K562 (cell line): ENCODE measurements around the gene SPIRE1. TPM values are rescaled to one million over a fixed set of nuclear protein-coding genes. Genes with fewer than 3 reads are reported as not detected.
"Not testable (repeated sequence)": the region's sequence is repeated elsewhere in the genome, so short reads cannot be mapped to it uniquely, and the experiment has no call there.

Source experiments
- ATAC-seq: fragments of 200-7000 bp; cut with Tn5 transposase; 3 replicates; pipeline ENCODE4 v1.9.1; 2020; ENCODE audit warnings: moderate library complexity
- BruUV-seq: library from RNA; stranded (reverse); fragments of 400-500 nt; replicated peaks from 2 replicates; lab custom pipeline; 2021; lab: Mats Ljungman, UMichigan
- CTCF ChIA-PET: fragments of 300-600 bp; formaldehyde crosslinking; extraction: SDS; loops from one replicate; lab custom pipeline; 2021; ENCODE audit warnings: low intra/inter-chr PET ratio; lab: Yijun Ruan, JAX
- POLR2A ChIA-PET: fragments of 300-600, 350-650 bp; sonication (Branson Sonifier 250); formaldehyde crosslinking; extraction: SDS; loops from one replicate; lab custom pipeline; 2021; ENCODE audit warnings: antibody characterized with exemption, inconsistent platforms; lab: Yijun Ruan, JAX
- DNase-seq, 4 experiments: peaks; one replicate each; pipeline versions ENCODE4 v3.0.0 to v3.0.0-alpha.2; 2011 to 2018; ENCODE audit warnings: low spot score in 3 of 4, mixed read lengths in 3 of 4; ENCODE audit errors: extremely low read depth in 1 of 4
- FAIRE-seq: peaks from 2 replicates; lab custom pipeline; 2011; peaks lifted over from hg19 to GRCh38; lab: Jason Lieb, UNC
- H2AFZ ChIP-seq: 2 replicates; pipeline ENCODE4 v1.6.0; 2011; ENCODE audit warnings: low read depth, low read length, control low read depth, inconsistent platforms
- H3K27ac ChIP-seq: fragments of 200-600 bp; 3 replicates; pipeline ENCODE4 v1.8.0; 2011; ENCODE audit warnings: low read depth, mild to moderate bottlenecking, control low read depth, inconsistent platforms, low read length, moderate library complexity, mixed read lengths; ENCODE audit errors: extremely low read depth
- H3K27me3 ChIP-seq, 2 experiments: fragments of 300-600 bp in 1 of 2; 2 replicates in 1 of 2; 3 replicates in 1 of 2; pipeline versions ENCODE4 v1.6.0 to v1.8.0; 2011; ENCODE audit warnings: inconsistent platforms in 2 of 2, low read length in 2 of 2, mild to moderate bottlenecking in 1 of 2, mixed read lengths in 1 of 2, moderate library complexity in 1 of 2; ENCODE audit not compliant: control insufficient read depth in 2 of 2, insufficient read depth in 2 of 2
- H3K36me3 ChIP-seq: fragments of 300-600 bp; 3 replicates; pipeline ENCODE4 v1.8.0; 2011; ENCODE audit warnings: mild to moderate bottlenecking, low read length, inconsistent platforms; ENCODE audit not compliant: control insufficient read depth, insufficient read depth
- H3K4me1 ChIP-seq, 2 experiments: fragments of 200-600 bp in 1 of 2; replicated peaks in 1 of 2; 2 replicates in 1 of 2; 3 replicates in 1 of 2; pipeline versions ENCODE4 v1.5.1 to v1.8.0; 2011; ENCODE audit warnings: inconsistent platforms in 2 of 2, low read length in 2 of 2, mild to moderate bottlenecking in 1 of 2, mixed read lengths in 1 of 2, moderate library complexity in 1 of 2; ENCODE audit not compliant: control insufficient read depth in 2 of 2, insufficient read depth in 2 of 2
- H3K4me2 ChIP-seq: 2 replicates; pipeline ENCODE4 v1.6.1; 2011; ENCODE audit warnings: low read length, control low read depth, inconsistent platforms, mixed read lengths; ENCODE audit not compliant: insufficient read depth
- H3K4me3 ChIP-seq: fragments of 200-600 bp; sonication (generic), shearing (Covaris generic); 2 replicates; pipeline ENCODE4 v1.5.1; 2016; ENCODE audit warnings: control low read depth, inconsistent platforms
- H3K79me2 ChIP-seq: fragments of 200-600 bp; 3 replicates; pipeline ENCODE4 v1.8.0; 2011; ENCODE audit warnings: low read length, inconsistent platforms; ENCODE audit not compliant: control insufficient read depth, insufficient read depth
- H3K9ac ChIP-seq, 2 experiments: 2 replicates each; pipeline versions ENCODE4 v1.6.0 to v1.6.1; 2011; ENCODE audit warnings: low read depth in 2 of 2, low read length in 2 of 2, control low read depth in 1 of 2, inconsistent platforms in 1 of 2, mild to moderate bottlenecking in 1 of 2, mixed read lengths in 1 of 2; ENCODE audit not compliant: insufficient read depth in 1 of 2
- H3K9me1 ChIP-seq: one replicate; pipeline ENCODE4 v1.6.0; 2011; ENCODE audit warnings: inconsistent platforms, mild to moderate bottlenecking, low read length, moderate library complexity; ENCODE audit not compliant: control insufficient read depth, insufficient read depth
- H3K9me3 ChIP-seq: replicated peaks from 2 replicates; pipeline ENCODE4 v1.5.1; 2011; ENCODE audit warnings: low read depth, low read length, inconsistent platforms; ENCODE audit not compliant: control insufficient read depth, insufficient read depth
- H4K20me1 ChIP-seq: replicated peaks from 2 replicates; pipeline ENCODE4 v1.6.1; 2011; ENCODE audit warnings: low read length, inconsistent platforms, mixed read lengths; ENCODE audit not compliant: control insufficient read depth, insufficient read depth
- ADNP ChIP-seq: fragments of 200-800 bp; sonication (Bioruptor generic); IDR thresholded peaks from 2 replicates; pipeline ENCODE4 v1.6.1; 2016; ENCODE audit warnings: missing genetic modification characterization, missing compliant biosample characterization
- CEBPG ChIP-seq, 3 experiments: fragments of 200-800 bp in 1 of 3; sonication (Bioruptor generic) in 1 of 3; sonication (generic) in 1 of 3; formaldehyde crosslinking in 1 of 3; IDR thresholded peaks in 2 of 3; conservative IDR thresholded peaks in 1 of 3; 2 replicates each; pipeline versions ENCODE4 v1.6.1 to v1.8.0; 2016 to 2022; ENCODE audit warnings: missing compliant biosample characterization in 2 of 3, missing genetic modification characterization in 2 of 3, mild to moderate bottlenecking in 1 of 3, missing genetic modification reagents in 1 of 3
- DPF2 ChIP-seq: fragments of 450-650 bp; IDR thresholded peaks from 2 replicates; pipeline ENCODE4 v1.6.1; 2016
- EP300 ChIP-seq: IDR thresholded peaks from 2 replicates; pipeline ENCODE4 v1.6.1; 2012; ENCODE audit warnings: low read length, improper control_type of control experiment
- EP400 ChIP-seq: fragments of 450-650 bp; IDR thresholded peaks from 2 replicates; pipeline ENCODE4 v1.6.1; 2017; ENCODE audit warnings: antibody characterized with exemption, mild to moderate bottlenecking, moderate library complexity
- FOXA3 ChIP-seq, 2 experiments: fragments of 450-650 bp in 1 of 2; sonication (generic) in 1 of 2; formaldehyde crosslinking; IDR thresholded peaks in 1 of 2; conservative IDR thresholded peaks in 1 of 2; 2 replicates each; pipeline versions ENCODE4 v1.4.0 to v1.8.0; 2020 to 2022; ENCODE audit warnings: mild to moderate bottlenecking in 2 of 2, missing genetic modification reagents in 1 of 2
- KDM1A ChIP-seq, 2 experiments: fragments of 450-650 bp; IDR thresholded peaks; 2 replicates each; pipeline ENCODE4 v1.6.1; 2016; ENCODE audit warnings: mild to moderate bottlenecking in 2 of 2
- PML ChIP-seq: IDR thresholded peaks from 2 replicates; pipeline ENCODE4 v1.6.1; 2012; ENCODE audit warnings: low read length, inconsistent platforms
- RBM14 ChIP-seq: fragments of 200-400 bp; formaldehyde crosslinking; IDR thresholded peaks from 2 replicates; pipeline ENCODE4 v1.6.1; 2018; ENCODE audit warnings: low read depth, mild to moderate bottlenecking, low read length, moderate library complexity, borderline replicate concordance; ENCODE audit not compliant: insufficient read depth
- SAFB2 ChIP-seq: fragments of 200-400 bp; formaldehyde crosslinking; IDR thresholded peaks from 2 replicates; pipeline ENCODE4 v1.6.1; 2018; ENCODE audit warnings: borderline replicate concordance, low read length, low read depth, moderate library complexity; ENCODE audit not compliant: severe bottlenecking
- SMARCE1 ChIP-seq: fragments of 450-650 bp; IDR thresholded peaks from 2 replicates; pipeline ENCODE4 v1.7.1; 2016; ENCODE audit warnings: mild to moderate bottlenecking
- SOX6 ChIP-seq: fragments of 450-650 bp; IDR thresholded peaks from 2 replicates; pipeline ENCODE4 v1.6.1; 2014; ENCODE audit warnings: mild to moderate bottlenecking
- ZNF316 ChIP-seq: fragments of 450-650 bp; IDR thresholded peaks from 2 replicates; pipeline ENCODE4 v1.6.1; 2016
- ZNF324 ChIP-seq: fragments of 250-450 bp; sonication (Bioruptor Pico); IDR thresholded peaks from 2 replicates; pipeline ENCODE4 v1.4.0; 2020; ENCODE audit warnings: mild to moderate bottlenecking
- ZNF444 ChIP-seq: fragments of 250-450 bp; sonication (Bioruptor Pico); IDR thresholded peaks from 2 replicates; pipeline ENCODE4 v1.4.0; 2020; ENCODE audit warnings: mild to moderate bottlenecking, moderate library complexity
- WGBS: fragments of 100-300 bp; shearing (Covaris generic); methylation state at CpG from one replicate; pipeline ENCODE4 v1.1.6; 2016; ENCODE audit warnings: low coverage, mixed read lengths; ENCODE audit not compliant: insufficient coverage; ENCODE audit errors: missing lambda C conversion rate; 5-methylcytosine and 5-hydroxymethylcytosine counted together
- in situ Hi-C: fragments of 300-500 bp; cut with MboI; formaldehyde crosslinking; loops from 4 replicates; pipeline ENCODE4 v1.15.0; 2018; ENCODE audit warnings: inconsistent platforms, mixed read lengths
- intact Hi-C: fragments of 100-400 bp; cut with micrococcal nuclease; formaldehyde crosslinking; loops from 2 replicates; pipeline ENCODE4 v1.14.2; 2022
- polyA plus RNA-seq, 8 experiments: library from polyadenylated mRNA; depleted of rRNA in 4 of 8; stranded (reverse) in 5 of 8; unstranded in 3 of 8; fragments of >200 nt; fragmentation: Nextera tagmentation in 2 of 8; fragmentation: Illumina TruSeq in 1 of 8; extraction: Ambion mirVana in 2 of 8; extraction: Trizol in 1 of 8; gene quantifications; 2 replicates each; pipeline versions ENCODE4 v1.2.1 to v1.2.3, GENCODE V29; 2011 to 2014; ENCODE audit warnings: inconsistent platforms in 1 of 8, missing spikeins in 1 of 8
- total RNA-seq, 7 experiments: library from RNA; depleted of rRNA in 6 of 7; stranded (reverse); fragments of >200 nt in 6 of 7; fragmentation: Illumina TruSeq in 2 of 7; extraction: Trizol in 2 of 7; gene quantifications; 2 replicates each; pipeline versions ENCODE4 v1.2.1 to v1.2.3, GENCODE V29; 2011 to 2021; ENCODE audit warnings: low replicate concordance in 1 of 7

SPIRE1 gene
- total and polyA plus RNA-seq, 9 of the 15 experiments (the other 6 are each of a cell fraction or from before 2014, with no cell fraction given): 2.9 to 14.0 (median 10.2) TPM

GRCh38 chr18:12411456-12411855 is 246.5 kb downstream of the SPIRE1 start (continued):
- TF ChIP-seq PML (no peak), ZNF324 (CRISPR knock-in tag) (no peak), SAFB2 (no peak), ZNF444 (CRISPR knock-in tag) (no peak), ZNF316 (no peak), RBM14 (no peak)

DNA sequence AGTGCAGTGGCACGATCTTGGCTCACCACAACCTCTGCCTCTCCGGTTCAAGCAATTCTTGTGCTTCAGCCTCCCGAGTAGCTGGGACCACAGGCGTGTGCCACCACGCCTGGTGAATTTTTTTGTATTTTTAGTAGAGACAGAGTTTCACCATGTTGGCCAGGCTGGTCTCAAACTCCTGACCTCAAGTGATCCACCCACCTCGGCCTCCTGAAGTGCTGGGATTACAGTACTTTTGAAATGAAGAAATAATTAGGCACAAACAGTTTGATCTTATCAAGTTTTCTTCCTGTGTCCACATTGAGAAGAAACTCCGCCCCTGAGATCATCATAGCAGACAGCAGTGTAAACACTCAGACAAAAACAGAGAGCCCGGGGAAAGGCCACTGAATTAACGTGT is 247.2 kb downstream of the SPIRE1 start:
- intact Hi-C loops; H3K9me1 ChIP-seq; BruUV-seq; H3K4me2 ChIP-seq; H2AFZ ChIP-seq; FAIRE-seq; H4K20me1 ChIP-seq; in situ Hi-C loops; ATAC-seq; H3K4me3 ChIP-seq; H3K9ac ChIP-seq; H3K36me3 ChIP-seq; TF ChIP-seq CEBPG (CRISPR knock-in tag; IDR thresholded peaks at IDR 0.05): not testable (repeated sequence)
- Histone ChIP-seq H3K27ac (peak overlapping the region; percentile 33; the same call in 1 of the 3 replicates), H3K79me2 (peaks cover 17% of the 10 kb centered on the region), H3K4me1 (peaks cover 27 to 40% of the 10 kb centered on the region in 2 experiments; a peak in 4 of 5 replicates)
- TF ChIP-seq EP400: 0 out of 2 replicates have a peak, but pooled peaks have one; percentile 25
- 0 out of 2 replicates have a peak, but pooled peaks have one; percentile 28 for TF ChIP-seq SOX6
- TF ChIP-seq SMARCE1: peak; percentile 22; the same call in 1 of the 2 replicates
- TF ChIP-seq DPF2: 0 out of 2 replicates have a peak, but pooled peaks have one; percentile 33
- peak in 1 of 2 experiments; percentile 45; a peak in 1 of 4 replicates for TF ChIP-seq FOXA3 (CRISPR knock-in tag; conservative IDR thresholded peaks at IDR 0.05 in 1 of 2, IDR thresholded peaks at IDR 0.05 in 1 of 2)
- 0 out of 4 replicates have a peak, but pooled peaks of 1 of the 2 experiments have one; percentile 12 for TF ChIP-seq CEBPG (tag; conservative IDR thresholded peaks at IDR 0.05 in 1 of 2, IDR thresholded peaks at IDR 0.05 in 1 of 2)
- 0 out of 4 replicates have a peak, but pooled peaks of 1 of the 2 experiments have one; percentile 7 for TF ChIP-seq KDM1A (IDR thresholded peaks at IDR 0.05)
- peak; percentile 18; the same call in 1 of the 2 replicates for TF ChIP-seq EP300
- peak; percentile 73; the same call in 1 of the 2 replicates for TF ChIP-seq ADNP (tag)
- TF ChIP-seq, all 486 proteins: peak for 9; not testable (repeated sequence) for 477
- H3K27me3 ChIP-seq, H3K9me3 ChIP-seq: not testable (repeated sequence)
- ChIA-PET CTCF (interaction anchor here (0.6 kb wide), 1 partner anchor 38 kb away, joined by 3 read pairs; no protein-coding TSS in a partner anchor), POLR2A (interaction anchor here (0.7 kb wide), 2 partner anchors 260 to 369 kb away, joined by 3 to 4 read pairs; no protein-coding TSS in a partner anchor)
- 51% methylated on average over 8 of the region's 9 CpGs for WGBS
- DNase-seq: peak in 1 of 4 experiments; percentile 43
